ENCODE measurements around the gene ZNF396.

ZNF396 gene

DNA sequence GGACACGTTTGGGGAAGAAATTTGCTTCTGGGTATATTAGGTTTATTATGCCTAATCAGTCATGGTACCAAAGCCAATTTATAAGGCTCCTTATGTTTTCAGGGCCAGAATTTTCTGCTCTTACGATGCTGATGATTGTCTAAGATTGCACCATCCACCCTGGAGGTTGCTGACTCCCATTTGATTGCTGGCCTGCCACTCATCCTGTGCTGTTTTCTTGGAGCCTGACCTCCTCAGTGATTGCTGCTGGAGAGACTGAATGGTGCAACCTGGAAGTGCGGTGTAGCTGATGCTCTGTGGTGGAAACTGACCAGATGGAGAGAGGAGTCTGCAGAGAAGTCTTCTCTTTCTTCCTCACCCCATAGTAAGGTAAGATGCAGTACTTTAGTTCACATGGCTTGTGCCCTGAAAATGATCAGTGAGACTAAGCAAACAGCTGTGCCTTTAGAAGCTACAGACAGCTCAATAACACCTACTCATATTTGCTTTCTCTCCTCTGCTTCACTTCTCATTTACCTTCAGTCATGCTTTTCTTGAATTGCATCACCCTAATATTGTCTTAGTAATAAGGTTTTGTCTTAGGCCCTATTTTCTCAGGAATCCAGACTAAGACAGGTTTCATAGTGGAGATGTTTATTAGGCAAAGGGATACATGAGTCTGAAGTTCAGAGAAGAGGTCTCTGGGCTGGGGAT, 50.3 kb downstream of the ZNF396 start:
- TF ChIP-seq ZNF70 (CRISPR knock-in tag; IDR thresholded peaks at IDR 0.05): no peak
- ATAC-seq: no peak

DNA sequence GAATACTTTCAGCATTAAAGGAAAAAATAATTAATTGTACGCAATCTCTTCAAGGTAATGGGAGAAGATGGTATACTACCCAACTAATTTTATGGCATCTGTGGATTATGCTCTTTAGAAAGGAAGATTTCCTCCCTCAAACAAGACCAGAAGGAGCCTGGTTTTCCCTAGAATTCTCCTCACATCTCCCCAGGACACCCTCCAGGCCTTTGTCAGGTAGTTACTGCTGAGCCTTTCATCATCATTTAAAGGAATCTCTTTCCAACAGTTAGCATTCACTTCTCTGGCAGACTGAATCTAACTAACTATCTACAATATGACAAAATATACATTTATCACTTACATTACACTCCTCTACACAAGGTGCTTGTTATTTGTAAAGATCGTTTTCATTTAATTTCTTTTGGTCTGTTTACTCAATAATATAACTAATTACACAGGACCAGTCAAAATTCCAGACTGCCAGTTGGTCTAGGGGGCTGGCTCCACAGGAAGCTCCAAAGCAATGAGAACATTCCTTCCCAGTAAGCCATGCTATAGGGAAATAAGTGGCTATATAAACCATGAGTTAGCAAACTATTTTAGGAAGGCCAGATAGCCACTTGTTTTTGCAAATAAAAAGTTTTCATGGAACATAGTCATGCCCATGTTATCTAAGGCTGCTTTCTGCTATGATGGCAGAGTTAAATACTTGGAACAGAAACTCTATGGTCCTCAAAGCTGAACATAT, 52.0 kb downstream of the ZNF396 start:
- TF ChIP-seq ZC3H10 (CRISPR knock-in tag; IDR thresholded peaks at IDR 0.05): no peak
- no peak for TF ChIP-seq ZFP30 (CRISPR knock-in tag; IDR thresholded peaks at IDR 0.05)
- TF ChIP-seq TOX (CRISPR knock-in tag; IDR thresholded peaks at IDR 0.05; ENCODE audit: borderline replicate concordance): no peak
- TF ChIP-seq ARNTL (CRISPR knock-in tag; IDR thresholded peaks at IDR 0.05; ENCODE audit: borderline replicate concordance, low read depth): no peak
- TF ChIP-seq ISL1 (CRISPR knock-in tag; IDR thresholded peaks at IDR 0.05): no peak
- no peak for TF ChIP-seq ZNF8 (CRISPR knock-in tag; IDR thresholded peaks at IDR 0.05)
- no peak for TF ChIP-seq PPARA (CRISPR knock-in tag; IDR thresholded peaks at IDR 0.05; ENCODE audit: borderline replicate concordance)
- TF ChIP-seq RARB (CRISPR knock-in tag; IDR thresholded peaks at IDR 0.05): no peak
- TF ChIP-seq CSDC2 (CRISPR knock-in tag; IDR thresholded peaks at IDR 0.05): no peak
- TF ChIP-seq ZFP3 (CRISPR knock-in tag; IDR thresholded peaks at IDR 0.05): no peak
- TF ChIP-seq ZNF565 (CRISPR knock-in tag; conservative IDR thresholded peaks at IDR 0.05; ENCODE audit: low read depth): no peak
- no peak for ATAC-seq

DNA sequence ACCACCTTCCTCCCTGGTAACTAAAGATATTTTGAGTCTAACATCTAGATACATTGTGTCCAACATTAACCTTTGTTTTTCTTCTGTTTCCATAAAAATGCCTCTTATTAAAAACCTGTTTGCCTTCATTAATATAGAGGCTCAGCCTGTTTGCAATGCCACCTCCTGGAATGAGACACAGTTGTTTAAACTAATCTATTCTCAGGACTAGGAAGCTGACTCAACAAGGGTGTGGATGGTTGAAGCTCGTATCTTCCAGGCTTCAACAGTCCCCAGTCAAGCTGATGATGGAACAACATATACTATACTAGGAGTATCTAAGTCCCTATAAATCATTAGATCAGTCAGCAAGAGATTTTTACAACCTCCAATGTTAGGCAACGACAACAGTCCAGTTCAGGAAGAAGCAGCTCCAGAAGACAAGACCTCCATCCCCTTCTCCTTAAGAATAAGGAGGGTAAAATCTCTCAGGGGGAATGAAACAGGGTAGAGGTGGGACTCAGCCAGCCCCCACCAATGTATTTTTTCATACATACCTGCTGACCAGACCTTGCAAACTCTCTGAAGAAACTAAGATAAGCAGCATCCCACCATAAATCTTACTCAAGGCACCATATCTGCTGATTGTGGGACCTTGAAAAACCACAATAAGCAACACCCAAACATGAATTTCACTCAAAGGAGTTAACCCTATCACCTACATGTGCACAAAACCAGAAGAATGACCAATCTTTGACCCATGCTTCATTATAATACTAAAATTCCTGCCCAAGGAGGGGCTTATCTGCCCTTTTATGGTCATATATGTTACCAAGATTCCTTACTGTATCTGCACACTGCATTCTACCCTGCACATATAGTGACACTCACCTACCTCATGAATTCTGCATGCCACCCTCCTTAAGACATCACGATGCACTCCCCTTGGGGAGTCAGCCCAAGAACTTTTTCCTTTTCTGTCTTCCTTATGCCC, 54.4 kb downstream of the ZNF396 start:
- ATAC-seq: no peak
- TF ChIP-seq, protein P1, sequence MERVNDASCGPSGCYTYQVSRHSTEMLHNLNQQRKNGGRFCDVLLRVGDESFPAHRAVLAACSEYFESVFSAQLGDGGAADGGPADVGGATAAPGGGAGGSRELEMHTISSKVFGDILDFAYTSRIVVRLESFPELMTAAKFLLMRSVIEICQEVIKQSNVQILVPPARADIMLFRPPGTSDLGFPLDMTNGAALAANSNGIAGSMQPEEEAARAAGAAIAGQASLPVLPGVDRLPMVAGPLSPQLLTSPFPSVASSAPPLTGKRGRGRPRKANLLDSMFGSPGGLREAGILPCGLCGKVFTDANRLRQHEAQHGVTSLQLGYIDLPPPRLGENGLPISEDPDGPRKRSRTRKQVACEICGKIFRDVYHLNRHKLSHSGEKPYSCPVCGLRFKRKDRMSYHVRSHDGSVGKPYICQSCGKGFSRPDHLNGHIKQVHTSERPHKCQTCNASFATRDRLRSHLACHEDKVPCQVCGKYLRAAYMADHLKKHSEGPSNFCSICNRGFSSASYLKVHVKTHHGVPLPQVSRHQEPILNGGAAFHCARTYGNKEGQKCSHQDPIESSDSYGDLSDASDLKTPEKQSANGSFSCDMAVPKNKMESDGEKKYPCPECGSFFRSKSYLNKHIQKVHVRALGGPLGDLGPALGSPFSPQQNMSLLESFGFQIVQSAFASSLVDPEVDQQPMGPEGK (CRISPR knock-in tag; IDR thresholded peaks at IDR 0.05; ENCODE audit: borderline replicate concordance): no peak
- no peak for TF ChIP-seq CSDC2 (CRISPR knock-in tag; IDR thresholded peaks at IDR 0.05)
- no peak for TF ChIP-seq ZNF8 (CRISPR knock-in tag; IDR thresholded peaks at IDR 0.05)
- no peak for TF ChIP-seq PPARA (CRISPR knock-in tag; IDR thresholded peaks at IDR 0.05; ENCODE audit: borderline replicate concordance)
- no peak for TF ChIP-seq ZFP30 (CRISPR knock-in tag; IDR thresholded peaks at IDR 0.05)
- TF ChIP-seq ZNF70 (CRISPR knock-in tag; IDR thresholded peaks at IDR 0.05): no peak
- TF ChIP-seq, protein P2, sequence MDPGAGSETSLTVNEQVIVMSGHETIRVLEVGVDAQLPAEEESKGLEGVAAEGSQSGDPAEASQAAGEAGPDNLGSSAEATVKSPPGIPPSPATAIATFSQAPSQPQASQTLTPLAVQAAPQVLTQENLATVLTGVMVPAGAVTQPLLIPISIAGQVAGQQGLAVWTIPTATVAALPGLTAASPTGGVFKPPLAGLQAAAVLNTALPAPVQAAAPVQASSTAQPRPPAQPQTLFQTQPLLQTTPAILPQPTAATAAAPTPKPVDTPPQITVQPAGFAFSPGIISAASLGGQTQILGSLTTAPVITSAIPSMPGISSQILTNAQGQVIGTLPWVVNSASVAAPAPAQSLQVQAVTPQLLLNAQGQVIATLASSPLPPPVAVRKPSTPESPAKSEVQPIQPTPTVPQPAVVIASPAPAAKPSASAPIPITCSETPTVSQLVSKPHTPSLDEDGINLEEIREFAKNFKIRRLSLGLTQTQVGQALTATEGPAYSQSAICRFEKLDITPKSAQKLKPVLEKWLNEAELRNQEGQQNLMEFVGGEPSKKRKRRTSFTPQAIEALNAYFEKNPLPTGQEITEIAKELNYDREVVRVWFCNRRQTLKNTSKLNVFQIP (CRISPR knock-in tag; IDR thresholded peaks at IDR 0.05; ENCODE audit: borderline replicate concordance, low read depth): no peak
- TF ChIP-seq ARNTL (CRISPR knock-in tag; IDR thresholded peaks at IDR 0.05; ENCODE audit: borderline replicate concordance, low read depth): no peak
- TF ChIP-seq BACH2 (CRISPR knock-in tag; IDR thresholded peaks at IDR 0.05; ENCODE audit: borderline replicate concordance): no peak
- TF ChIP-seq, protein P3, sequence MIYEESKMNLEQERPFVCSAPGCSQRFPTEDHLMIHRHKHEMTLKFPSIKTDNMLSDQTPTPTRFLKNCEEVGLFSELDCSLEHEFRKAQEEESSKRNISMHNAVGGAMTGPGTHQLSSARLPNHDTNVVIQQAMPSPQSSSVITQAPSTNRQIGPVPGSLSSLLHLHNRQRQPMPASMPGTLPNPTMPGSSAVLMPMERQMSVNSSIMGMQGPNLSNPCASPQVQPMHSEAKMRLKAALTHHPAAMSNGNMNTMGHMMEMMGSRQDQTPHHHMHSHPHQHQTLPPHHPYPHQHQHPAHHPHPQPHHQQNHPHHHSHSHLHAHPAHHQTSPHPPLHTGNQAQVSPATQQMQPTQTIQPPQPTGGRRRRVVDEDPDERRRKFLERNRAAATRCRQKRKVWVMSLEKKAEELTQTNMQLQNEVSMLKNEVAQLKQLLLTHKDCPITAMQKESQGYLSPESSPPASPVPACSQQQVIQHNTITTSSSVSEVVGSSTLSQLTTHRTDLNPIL (CRISPR knock-in tag; IDR thresholded peaks at IDR 0.05; ENCODE audit: low read depth): no peak
- TF ChIP-seq ZNF565 (CRISPR knock-in tag; conservative IDR thresholded peaks at IDR 0.05; ENCODE audit: low read depth): no peak
- no peak for TF ChIP-seq TCF4 (CRISPR knock-in tag; IDR thresholded peaks at IDR 0.05; ENCODE audit: borderline replicate concordance)
- TF ChIP-seq ZFP3 (CRISPR knock-in tag; IDR thresholded peaks at IDR 0.05): no peak
- no peak for TF ChIP-seq GLIS3 (CRISPR knock-in tag; IDR thresholded peaks at IDR 0.05)
- TF ChIP-seq SNAI2 (CRISPR knock-in tag; IDR thresholded peaks at IDR 0.05): no peak
- TF ChIP-seq, protein P4, sequence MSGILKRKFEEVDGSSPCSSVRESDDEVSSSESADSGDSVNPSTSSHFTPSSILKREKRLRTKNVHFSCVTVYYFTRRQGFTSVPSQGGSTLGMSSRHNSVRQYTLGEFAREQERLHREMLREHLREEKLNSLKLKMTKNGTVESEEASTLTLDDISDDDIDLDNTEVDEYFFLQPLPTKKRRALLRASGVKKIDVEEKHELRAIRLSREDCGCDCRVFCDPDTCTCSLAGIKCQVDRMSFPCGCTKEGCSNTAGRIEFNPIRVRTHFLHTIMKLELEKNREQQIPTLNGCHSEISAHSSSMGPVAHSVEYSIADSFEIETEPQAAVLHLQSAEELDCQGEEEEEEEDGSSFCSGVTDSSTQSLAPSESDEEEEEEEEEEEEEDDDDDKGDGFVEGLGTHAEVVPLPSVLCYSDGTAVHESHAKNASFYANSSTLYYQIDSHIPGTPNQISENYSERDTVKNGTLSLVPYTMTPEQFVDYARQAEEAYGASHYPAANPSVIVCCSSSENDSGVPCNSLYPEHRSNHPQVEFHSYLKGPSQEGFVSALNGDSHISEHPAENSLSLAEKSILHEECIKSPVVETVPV (CRISPR knock-in tag; IDR thresholded peaks at IDR 0.05): no peak
- TF ChIP-seq, protein P5, sequence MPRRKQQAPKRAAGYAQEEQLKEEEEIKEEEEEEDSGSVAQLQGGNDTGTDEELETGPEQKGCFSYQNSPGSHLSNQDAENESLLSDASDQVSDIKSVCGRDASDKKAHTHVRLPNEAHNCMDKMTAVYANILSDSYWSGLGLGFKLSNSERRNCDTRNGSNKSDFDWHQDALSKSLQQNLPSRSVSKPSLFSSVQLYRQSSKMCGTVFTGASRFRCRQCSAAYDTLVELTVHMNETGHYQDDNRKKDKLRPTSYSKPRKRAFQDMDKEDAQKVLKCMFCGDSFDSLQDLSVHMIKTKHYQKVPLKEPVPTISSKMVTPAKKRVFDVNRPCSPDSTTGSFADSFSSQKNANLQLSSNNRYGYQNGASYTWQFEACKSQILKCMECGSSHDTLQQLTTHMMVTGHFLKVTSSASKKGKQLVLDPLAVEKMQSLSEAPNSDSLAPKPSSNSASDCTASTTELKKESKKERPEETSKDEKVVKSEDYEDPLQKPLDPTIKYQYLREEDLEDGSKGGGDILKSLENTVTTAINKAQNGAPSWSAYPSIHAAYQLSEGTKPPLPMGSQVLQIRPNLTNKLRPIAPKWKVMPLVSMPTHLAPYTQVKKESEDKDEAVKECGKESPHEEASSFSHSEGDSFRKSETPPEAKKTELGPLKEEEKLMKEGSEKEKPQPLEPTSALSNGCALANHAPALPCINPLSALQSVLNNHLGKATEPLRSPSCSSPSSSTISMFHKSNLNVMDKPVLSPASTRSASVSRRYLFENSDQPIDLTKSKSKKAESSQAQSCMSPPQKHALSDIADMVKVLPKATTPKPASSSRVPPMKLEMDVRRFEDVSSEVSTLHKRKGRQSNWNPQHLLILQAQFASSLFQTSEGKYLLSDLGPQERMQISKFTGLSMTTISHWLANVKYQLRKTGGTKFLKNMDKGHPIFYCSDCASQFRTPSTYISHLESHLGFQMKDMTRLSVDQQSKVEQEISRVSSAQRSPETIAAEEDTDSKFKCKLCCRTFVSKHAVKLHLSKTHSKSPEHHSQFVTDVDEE (CRISPR knock-in tag; IDR thresholded peaks at IDR 0.05): no peak

Measured in SK-N-SH treated with all-trans-retinoic acid at 6 μM for 48 hours (cell line).